Aorta (tissue), 5 donors: ENCODE measurements around the gene TAS2R5. TPM values are rescaled to one million over a fixed set of nuclear protein-coding genes. Genes with fewer than 3 reads are reported as not detected.

Experiments
- ATAC-seq: fragments of 200-7000 bp; cut with Tn5 transposase; one replicate; pipeline ENCODE4 v1.9.1; 2022; ENCODE audit warnings: moderate library complexity; ENCODE audit not compliant: low FRiP score
- DNase-seq, 2 donors: peaks; one replicate each; pipeline ENCODE4 v3.0.0-alpha.2; 2020
- H3K27ac ChIP-seq, 2 donors: one replicate each; pipeline ENCODE4 v1.5.1; 2013; ENCODE audit warnings: low read length in 2 of 2, mild to moderate bottlenecking in 2 of 2, moderate library complexity in 2 of 2, control low read depth in 1 of 2, inconsistent platforms in 1 of 2, low read depth in 1 of 2
- H3K27me3 ChIP-seq, 2 donors: one replicate each; pipeline ENCODE4 v1.6.1; 2013; ENCODE audit warnings: control low read depth in 1 of 2, low read length in 1 of 2, mild to moderate bottlenecking in 1 of 2, moderate library complexity in 1 of 2; ENCODE audit not compliant: insufficient read depth in 2 of 2, control insufficient read depth in 1 of 2
- H3K36me3 ChIP-seq, 2 donors: one replicate each; pipeline ENCODE4 v1.6.1; 2013; ENCODE audit warnings: control low read depth in 1 of 2, low read length in 1 of 2, mild to moderate bottlenecking in 1 of 2; ENCODE audit not compliant: insufficient read depth in 2 of 2, control insufficient read depth in 1 of 2
- H3K4me1 ChIP-seq, 2 donors: one replicate each; pipeline ENCODE4 v1.6.1; 2013; ENCODE audit warnings: low read length in 2 of 2, control low read depth in 1 of 2, mild to moderate bottlenecking in 1 of 2, moderate library complexity in 1 of 2; ENCODE audit not compliant: insufficient read depth in 2 of 2, control insufficient read depth in 1 of 2
- H3K4me3 ChIP-seq, 2 donors: one replicate each; pipeline ENCODE4 v1.5.1; 2013; ENCODE audit warnings: low read length in 2 of 2, control low read depth in 1 of 2, mild to moderate bottlenecking in 1 of 2
- H3K9me3 ChIP-seq: one replicate; pipeline ENCODE4 v1.6.1; 2013; ENCODE audit warnings: mild to moderate bottlenecking, low read length; ENCODE audit not compliant: control insufficient read depth
- WGBS, 2 donors: extraction: QIAGEN DNeasy Blood & Tissue Kit; methylation state at CpG; one replicate each; pipeline ENCODE4 v1.1.7; 2013; 5-methylcytosine and 5-hydroxymethylcytosine counted together
- intact Hi-C, 2 donors: fragments of 100-400 bp; cut with DNase I; formaldehyde crosslinking; loops; one replicate each; pipeline versions ENCODE4 v1.14.2 to v1.15.0; 2022
- polyA plus RNA-seq, 2 donors: library from polyadenylated mRNA; stranded (reverse); fragments of 200-250 nt; gene quantifications; one replicate each; pipeline ENCODE4 v1.2.3, GENCODE V29; 2013
- total RNA-seq, 2 donors: library from RNA; stranded (reverse); fragmentation: NEBNext Ultra II Directional; extraction: Animal tissue kit (Norgen Biotek cat#: 25700); gene quantifications; one replicate each; pipeline ENCODE4 v1.2.1, GENCODE V29; 2021
- donor health status: healthy with polysubstance abuse.
- donor health status: Bipolar disorder and iron deficiency.
- donor health status: DM: no; HTN: no; CAD: no.
- donor health status: DM: no; HTN: no; CAD: no.
- donor health status: DM: yes; HTN: yes; CAD: no.

TAS2R5 gene
- total and polyA plus RNA-seq, 4 donors, result 0.18 to 5.0 (median 1.7) TPM; not detected in 1

GRCh38 chr7:141840708-141841107, 50.7 kb downstream of the TAS2R5 start:
- Histone ChIP-seq H3K4me1 (no peaks in the 10 kb centered on the region), H3K9me3 (no peaks in the 10 kb centered on the region), H3K27ac (no peak overlapping the region), H3K36me3 (no peaks in the 10 kb centered on the region), H3K27me3 (no peaks in the 10 kb centered on the region), H3K4me3 (no peak overlapping the region)
- WGBS, 2 donors, result 93 to 95% methylated on average over 5 of the region's 5 CpGs
- intact Hi-C loops, result no loop called here
- DNase-seq, result no peak
- ATAC-seq, result no peak

Other genes starting within 250 kb of the TAS2R5 start
- 10 to 100 TPM; 21.2 to 29.3 TPM for gene AGK, start 238.8 kb upstream of the TAS2R5 start, total RNA-seq
- gene AGK, start 238.8 kb upstream of the TAS2R5 start, polyA plus RNA-seq, result 10 to 100 TPM in 1 of 2 donors, 1 to 10 TPM in 1; 4.6 to 11.4 TPM
- gene DENND11, start 88.1 kb upstream of the TAS2R5 start, total RNA-seq, result 10 to 100 TPM; 19.1 to 31.6 TPM
- 10 to 100 TPM in 1 of 2 donors, 1 to 10 TPM in 1; 7.3 to 11.8 TPM for gene DENND11, start 88.1 kb upstream of the TAS2R5 start, polyA plus RNA-seq
- gene WEE2, start 81.9 kb upstream of the TAS2R5 start, total RNA-seq, result under 1 TPM in 1 of 2 donors, not detected in 1; 0.12 TPM
- not detected for gene WEE2, start 81.9 kb upstream of the TAS2R5 start, polyA plus RNA-seq
- 10 to 100 TPM; 72.1 to 77.0 TPM for gene SSBP1, start 51.9 kb upstream of the TAS2R5 start, total RNA-seq
- 100 to 1,000 TPM; 157 to 162 TPM for gene SSBP1, start 51.9 kb upstream of the TAS2R5 start, polyA plus RNA-seq
- 1 to 10 TPM; 3.1 to 5.2 TPM for gene TAS2R3, start 26.1 kb upstream of the TAS2R5 start, total RNA-seq
- gene TAS2R3, start 26.1 kb upstream of the TAS2R5 start, polyA plus RNA-seq, result under 1 TPM in 1 of 2 donors, not detected in 1; 0.15 TPM
- 1 to 10 TPM; 1.6 to 4.5 TPM for gene TAS2R4, start 13.5 kb upstream of the TAS2R5 start, total RNA-seq
- under 1 TPM in 1 of 2 donors, not detected in 1; 0.15 TPM for gene TAS2R4, start 13.5 kb upstream of the TAS2R5 start, polyA plus RNA-seq
- not detected for gene PRSS37, start 51.3 kb downstream of the TAS2R5 start, total RNA-seq
- not detected for gene PRSS37, start 51.3 kb downstream of the TAS2R5 start, polyA plus RNA-seq
- under 1 TPM in 1 of 2 donors, not detected in 1; 0.36 TPM for gene OR9A4, start 126.2 kb downstream of the TAS2R5 start, total RNA-seq
- gene OR9A4, start 126.2 kb downstream of the TAS2R5 start, polyA plus RNA-seq, result not detected
- gene CLEC5A, start 156.8 kb downstream of the TAS2R5 start, total RNA-seq, result 1 to 10 TPM; 7.7 to 8.0 TPM
- gene CLEC5A, start 156.8 kb downstream of the TAS2R5 start, polyA plus RNA-seq, result 1 to 10 TPM in 1 of 2 donors, under 1 TPM in 1; 0.51 to 1.9 TPM
- not detected for gene TAS2R38, start 183.6 kb downstream of the TAS2R5 start, total RNA-seq
- not detected for gene TAS2R38, start 183.6 kb downstream of the TAS2R5 start, polyA plus RNA-seq
- gene MGAM, start 205.7 kb downstream of the TAS2R5 start, total RNA-seq, result 1 to 10 TPM; 2.6 to 8.3 TPM
- gene MGAM, start 205.7 kb downstream of the TAS2R5 start, polyA plus RNA-seq, result 1 to 10 TPM in 1 of 2 donors, under 1 TPM in 1; 0.18 to 7.0 TPM